ENCODE data around the gene TRAPPC8.
"Not testable (repeated sequence)": the region's sequence is repeated elsewhere in the genome, so short reads cannot be mapped to it uniquely, and the experiment has no call there.

DNA sequence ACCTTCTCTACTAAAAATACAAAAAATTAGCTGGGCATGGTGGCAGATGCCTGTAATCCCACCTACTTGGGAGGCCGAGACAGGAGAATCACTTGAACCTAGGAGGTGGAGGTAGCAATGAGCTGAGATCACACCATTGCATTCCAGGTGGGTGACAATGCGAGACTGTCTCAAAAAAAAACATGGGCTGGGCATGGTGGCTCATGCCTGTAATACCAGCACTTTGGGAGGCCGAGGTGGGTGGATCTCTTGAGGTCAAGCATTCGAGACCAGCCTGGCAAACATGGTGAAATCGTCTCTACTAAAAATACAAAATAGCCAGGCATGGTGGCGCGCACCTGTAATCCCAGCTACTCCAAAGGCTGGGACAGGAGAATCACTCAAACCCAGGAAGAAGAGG lies 43.2 kb downstream of the TRAPPC8 start:
- not testable (repeated sequence) for TF ChIP-seq CTCF (IDR thresholded peaks at IDR 0.05; ENCODE audit: low read depth, low read length, poor library complexity, severe bottlenecking); EZH2phosphoT487 (IDR thresholded peaks at IDR 0.05; ENCODE audit: borderline replicate concordance, low read length)
